Heart right ventricle (tissue), 16 donors: ENCODE measurements around the gene POLR1G. TPM values are rescaled to one million over a fixed set of nuclear protein-coding genes. Genes with fewer than 3 reads are reported as not detected.

ENCODE experiments used
- ATAC-seq, 8 donors: fragments of 200-7000 bp; cut with Tn5 transposase; one replicate each; pipeline ENCODE4 v1.9.1; 2020; ENCODE audit warnings: mild to moderate bottlenecking in 8 of 8, moderate library complexity in 8 of 8, moderate number of reproducible peaks in 1 of 8
- DNase-seq, 2 donors: peaks; one replicate each; pipeline ENCODE4 v3.0.0-alpha.2; 2020
- H3K27ac ChIP-seq, 10 donors: fragments of 200-600 bp; sonication (generic) in 2 of 10; one replicate each; pipeline versions ENCODE4 v1.5.0 to v1.8.0; 2020 to 2022; ENCODE audit warnings: mild to moderate bottlenecking in 3 of 10
- H3K27me3 ChIP-seq, 7 donors: fragments of 200-600 bp; one replicate each; pipeline ENCODE4 v1.8.0; 2021 to 2022; ENCODE audit warnings: mild to moderate bottlenecking in 2 of 7
- H3K36me3 ChIP-seq, 9 donors: fragments of 200-600 bp; sonication (generic) in 1 of 9; one replicate each; pipeline versions ENCODE4 v1.5.0 to v1.8.0; 2020 to 2022; ENCODE audit warnings: mild to moderate bottlenecking in 2 of 9
- H3K4me1 ChIP-seq, 9 donors: fragments of 200-600 bp; sonication (generic) in 1 of 9; one replicate each; pipeline versions ENCODE4 v1.5.0 to v1.8.0; 2020 to 2022; ENCODE audit warnings: mild to moderate bottlenecking in 4 of 9
- H3K4me3 ChIP-seq, 10 donors: fragments of 200-600 bp; sonication (generic) in 2 of 10; one replicate each; pipeline versions ENCODE4 v1.5.0 to v1.8.0; 2020 to 2022; ENCODE audit warnings: mild to moderate bottlenecking in 7 of 10, moderate library complexity in 2 of 10
- H3K9me3 ChIP-seq, 11 donors: fragments of 200-600 bp in 10 of 11; sonication (generic) in 2 of 11; one replicate each; pipeline versions ENCODE4 v1.5.0 to v1.8.0; 2013 to 2022; ENCODE audit warnings: mild to moderate bottlenecking in 2 of 11, control low read depth in 1 of 11, moderate library complexity in 1 of 11
- CTCF ChIP-seq, 9 donors: fragments of 200-600 bp; sonication (generic) in 2 of 9; IDR thresholded peaks; one replicate each; pipeline versions ENCODE4 v1.5.0 to v1.8.0; 2021 to 2022; ENCODE audit warnings: antibody characterized with exemption in 9 of 9, mild to moderate bottlenecking in 5 of 9, moderate library complexity in 1 of 9
- WGBS, 2 donors: extraction: QIAGEN DNeasy Blood & Tissue Kit; methylation state at CpG; one replicate each; pipeline ENCODE4 v1.1.7; 2013; ENCODE audit warnings: inconsistent platforms in 1 of 2; 5-methylcytosine and 5-hydroxymethylcytosine counted together
- intact Hi-C, 10 donors: fragments of 100-400 bp; cut with DNase I; formaldehyde crosslinking; loops; one replicate each; pipeline versions ENCODE4 v1.11.1 to v1.14.2; 2022
- polyA plus RNA-seq, 2 donors: library from polyadenylated mRNA; stranded (reverse); fragments of 200-250 nt; gene quantifications; one replicate each; pipeline ENCODE4 v1.2.3, GENCODE V29; 2013
- total RNA-seq, 10 donors: library from RNA; stranded (reverse); fragmentation: NEBNext Ultra II Directional in 3 of 10; extraction: Animal tissue kit (Norgen Biotek cat#: 25700) in 3 of 10; gene quantifications; one replicate each; pipeline versions ENCODE4 v1.2.1 to v1.2.4, GENCODE V29; 2021 to 2023
- donor health status: Arrhythmogenic right ventricular cardiomyopathy.
- donor health status: ischemic (EF 13 %, LVEDD 7.1; RV severe dilation, severe dysfunction).
- donor health status: healthy with polysubstance abuse.
- donor health status: DM: no; HTN: yes; CAD: no.
- donor health status: DM: no; HTN: no; CAD: no.
- donor health status: ischemic (EF 25% LVEDD 6.9; RV normal size, moderate dysfunction).
- donor health status: ischemic (EF 25% LVEDD 5.7; RV mildly dilated, moderate dysfunction).
- donor health status: healthy.
- donor health status: DM: yes; HTN: yes; CAD: no.
- donor health status: Ischemic cardiomyopathy.
- donor health status: ischemic (EF 35%, LVEDD 5.7; RV mildly dilated, moderate dysfunction).
- donor health status: nonischemic (EF 11% LVEDD 7.7; RV severe dilation, severe dysfunction).
- donor health status: DM: yes; HTN: yes; CAD: no.
- donor health status: PGD.
- donor health status: ischemic (EF 29% LVEDD 5.4; RV normal size, mild dysfunction).
- donor health status: nonischemic (EF 23%, LVEDD 6.1; RV moderate dilation, normal function).

The POLR1G gene
- total and polyA plus RNA-seq, 12 donors: 4.1 to 9.8 (median 5.6) TPM

- peaks cover 0 to 65% (median 9%) of the 10 kb centered on the region in 9 donors for H3K36me3 ChIP-seq
- H3K4me1 ChIP-seq: peaks cover 0 to 11% (median 0%) of the 10 kb centered on the region in 9 donors
- DNase-seq: no peak
- H3K27me3 ChIP-seq: peaks cover 0 to 29% (median 0%) of the 10 kb centered on the region in 7 donors
- TF ChIP-seq CTCF (IDR thresholded peaks at IDR 0.05): no peak
- H3K9me3 ChIP-seq: no peaks in the 10 kb centered on the region
- H3K27ac ChIP-seq: no peak overlapping the region
- 66 to 78% methylated on average over 3 of the region's 3 CpGs for WGBS, 2 donors
- ATAC-seq: no peak
- intact Hi-C loops: no loop called here
- no peak overlapping the region for H3K4me3 ChIP-seq
Measured at GRCh38 chr19:45391346-45391745, 15.1 kb upstream of the POLR1G start.

DNA sequence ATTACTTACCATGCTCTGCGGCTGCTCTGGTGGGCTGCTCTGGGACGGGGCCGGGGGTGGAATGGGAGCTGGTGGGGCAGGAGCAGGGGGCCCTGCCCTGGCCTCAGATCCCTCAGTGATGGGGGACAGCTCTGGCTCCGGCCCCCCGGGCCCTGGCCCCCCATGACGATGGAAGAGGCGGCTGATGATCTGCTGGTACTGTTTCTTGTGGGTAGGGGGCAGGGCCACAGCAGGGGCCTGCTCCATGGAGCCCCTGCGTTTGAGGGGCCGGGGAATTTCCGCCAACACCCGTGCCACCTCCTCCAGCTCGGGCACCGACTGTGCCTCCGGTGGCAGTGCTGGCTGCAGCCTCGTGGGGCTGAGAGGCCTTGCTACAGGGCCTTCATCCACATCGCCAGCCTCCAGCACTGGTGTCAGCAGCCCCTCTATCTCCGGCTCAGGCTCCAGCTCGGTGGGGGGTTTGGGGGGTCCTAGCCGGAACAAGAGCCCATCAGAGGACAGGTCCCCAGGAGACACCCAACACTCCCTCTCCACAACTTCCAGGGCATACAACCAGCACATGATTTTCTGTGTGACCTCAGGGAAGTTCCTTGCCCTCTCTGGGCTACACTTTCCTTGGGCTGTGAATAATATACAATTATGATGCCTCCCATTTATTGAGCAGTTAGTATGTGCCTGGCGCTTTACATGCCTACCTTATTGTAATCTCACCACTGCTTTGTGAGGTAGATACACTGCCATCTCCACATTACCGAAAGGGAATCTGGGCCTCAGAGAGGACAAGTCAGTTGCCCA, 14.4 kb upstream of the POLR1G start:
- WGBS, 2 donors: 94 to 97% methylated on average over 21 of the region's 21 CpGs
- TF ChIP-seq CTCF (IDR thresholded peaks at IDR 0.05): no peak
- intact Hi-C loops: no loop called here
- H3K27ac ChIP-seq: no peak overlapping the region
- H3K9me3 ChIP-seq: no peaks in the 10 kb centered on the region
- H3K36me3 ChIP-seq: peaks cover 0 to 72% (median 10%) of the 10 kb centered on the region in 9 donors
- no peak overlapping the region for H3K4me3 ChIP-seq
- peaks cover 0 to 11% (median 0%) of the 10 kb centered on the region in 9 donors for H3K4me1 ChIP-seq
- no peak for DNase-seq
- peak in 3 of 8 donors; percentile 5 to 14 (median 5) for ATAC-seq
- H3K27me3 ChIP-seq: peaks cover 0 to 29% (median 0%) of the 10 kb centered on the region in 7 donors

GRCh38 chr19:45395821-45396617, 10.4 kb upstream of the POLR1G start:
- TF ChIP-seq CTCF (IDR thresholded peaks at IDR 0.05): no peak
- Histone ChIP-seq H3K4me1 (peaks cover 7 to 36% (median 16%) of the 10 kb centered on the region in 9 donors), H3K36me3 (peaks cover 0 to 48% (median 10%) of the 10 kb centered on the region in 9 donors), H3K9me3 (no peaks in the 10 kb centered on the region), H3K27ac (no peak overlapping the region), H3K27me3 (peaks cover 0 to 31% (median 0%) of the 10 kb centered on the region in 7 donors), H3K4me3 (no peak overlapping the region)
- intact Hi-C loops: no loop called here
- DNase-seq (no peak), ATAC-seq (no peak)
- 75 to 76% methylated on average over 54 to 59 of the region's 59 CpGs for WGBS, 2 donors

- no peaks in the 10 kb centered on the region for H3K9me3 ChIP-seq
- intact Hi-C loops: no loop called here
- ATAC-seq (no peak), DNase-seq (no peak)
- H3K36me3 ChIP-seq: peaks cover 0 to 18% (median 0%) of the 10 kb centered on the region in 9 donors
- peak overlapping the region in 3 of 10 donors; percentile 31 to 67 (median 55) for H3K27ac ChIP-seq
- 81 to 85% methylated on average over 6 of the region's 6 CpGs for WGBS, 2 donors
- peaks cover 13 to 63% (median 47%) of the 10 kb centered on the region in 9 donors for H3K4me1 ChIP-seq
- no peak for TF ChIP-seq CTCF (IDR thresholded peaks at IDR 0.05)
- no peak overlapping the region for H3K4me3 ChIP-seq
- H3K27me3 ChIP-seq: peaks cover 0 to 59% (median 0%) of the 10 kb centered on the region in 7 donors
Measured at GRCh38 chr19:45400192-45400591, 6.3 kb upstream of the POLR1G start.
